HEK293 (cell line): ENCODE results near the gene CDH18.

Source experiments
- CTCF ChIA-PET: fragments of 350-600 bp; formaldehyde crosslinking; extraction: SDS; loops from one replicate; lab custom pipeline; 2021; ENCODE audit warnings: antibody characterized with exemption; lab: Yijun Ruan, JAX
- POLR2A ChIA-PET: fragments of 300-600 bp; formaldehyde crosslinking; extraction: SDS; loops from one replicate; lab custom pipeline; 2020; ENCODE audit warnings: antibody characterized with exemption, inconsistent platforms; lab: Yijun Ruan, JAX
- H3K27ac ChIP-seq: fragments of 200-500 bp; sonication (Bioruptor generic); 2 replicates; pipeline ENCODE4 v1.5.1; 2014; ENCODE audit warnings: low read depth, low read length, control low read depth, inconsistent platforms; ENCODE audit errors: extremely low read depth
- H3K36me3 ChIP-seq, 2 experiments: fragments of 200-500 bp in 1 of 2; sonication (Bioruptor generic) in 1 of 2; 1 replicate in 1 of 2; 2 replicates in 1 of 2; pipeline ENCODE4 v1.5.1; 2014 to 2017; ENCODE audit warnings: inconsistent platforms in 2 of 2, low read length in 2 of 2; ENCODE audit not compliant: control insufficient read depth in 2 of 2, insufficient read depth in 1 of 2
- H3K4me1 ChIP-seq: fragments of 200-500 bp; sonication (Bioruptor generic); 2 replicates; pipeline ENCODE4 v1.5.1; 2014; ENCODE audit warnings: mild to moderate bottlenecking, low read length, inconsistent platforms; ENCODE audit not compliant: control insufficient read depth, insufficient read depth
- H3K4me3 ChIP-seq: 2 replicates; pipeline ENCODE4 v1.5.1; 2011; ENCODE audit warnings: low read depth, mild to moderate bottlenecking, control low read depth, low read length, moderate library complexity
- H3K9me3 ChIP-seq: fragments of 200-500 bp; sonication (Bioruptor generic); 2 replicates; pipeline ENCODE4 v1.5.1; 2014; ENCODE audit warnings: low read depth, low read length, inconsistent platforms; ENCODE audit not compliant: control insufficient read depth, insufficient read depth
- GLI2 ChIP-seq: fragments of 450-650 bp; formaldehyde crosslinking; IDR thresholded peaks from 2 replicates; pipeline ENCODE4; 2017; ENCODE audit warnings: missing biosample characterization, missing genetic modification characterization, low read depth, borderline replicate concordance
- HOXC10 ChIP-seq: sonication (generic); formaldehyde crosslinking; IDR thresholded peaks from 2 replicates; pipeline ENCODE4 v1.8.1; 2023; ENCODE audit warnings: mild to moderate bottlenecking, missing genetic modification reagents
- MZF1 ChIP-seq: fragments of 450-650 bp; formaldehyde crosslinking; IDR thresholded peaks from 2 replicates; pipeline ENCODE4 v1.5.1; 2017; ENCODE audit warnings: missing biosample characterization, missing genetic modification characterization, borderline replicate concordance
- OSR2 ChIP-seq: fragments of 450-650 bp; formaldehyde crosslinking; IDR thresholded peaks from 2 replicates; pipeline ENCODE4 v1.5.1; 2016; ENCODE audit warnings: missing biosample characterization, missing genetic modification characterization
- RBAK ChIP-seq: fragments of 450-650 bp; formaldehyde crosslinking; IDR thresholded peaks from 2 replicates; pipeline ENCODE4 v1.5.1; 2016; ENCODE audit warnings: missing biosample characterization, missing genetic modification characterization
- SETDB1 ChIP-seq: IDR thresholded peaks from one replicate; pipeline ENCODE4 v1.6.1; 2017; ENCODE audit warnings: mild to moderate bottlenecking, low read length, moderate library complexity, mixed read lengths; ENCODE audit not compliant: insufficient read length
- ZFP3 ChIP-seq: fragments of 450-650 bp; formaldehyde crosslinking; IDR thresholded peaks from 2 replicates; pipeline ENCODE4 v1.5.1; 2016; ENCODE audit warnings: low read depth, missing biosample characterization, missing genetic modification characterization
- ZNF112 ChIP-seq: fragments of 450-650 bp; formaldehyde crosslinking; IDR thresholded peaks from 2 replicates; pipeline ENCODE4 v1.5.0; 2017; ENCODE audit warnings: missing biosample characterization, missing genetic modification characterization
- ZNF140 ChIP-seq: fragments of 450-650 bp; formaldehyde crosslinking; IDR thresholded peaks from 2 replicates; pipeline ENCODE4 v1.5.1; 2016; ENCODE audit warnings: missing biosample characterization, missing genetic modification characterization
- ZNF175 ChIP-seq: fragments of 450-650 bp; formaldehyde crosslinking; IDR thresholded peaks from 2 replicates; pipeline ENCODE4 v1.5.1; 2016; ENCODE audit warnings: missing biosample characterization, missing genetic modification characterization
- ZNF211 ChIP-seq: fragments of 450-650 bp; formaldehyde crosslinking; IDR thresholded peaks from 2 replicates; pipeline ENCODE4 v1.5.1; 2016; ENCODE audit warnings: low read depth, missing biosample characterization, missing genetic modification characterization
- ZNF23 ChIP-seq: fragments of 450-650 bp; formaldehyde crosslinking; IDR thresholded peaks from 2 replicates; pipeline ENCODE4 v1.5.1; 2016; ENCODE audit warnings: missing biosample characterization, missing genetic modification characterization, borderline replicate concordance
- ZNF354C ChIP-seq: fragments of 450-650 bp; formaldehyde crosslinking; IDR thresholded peaks from 2 replicates; pipeline ENCODE4 v1.5.1; 2016; ENCODE audit warnings: missing biosample characterization, missing genetic modification characterization, low read depth, borderline replicate concordance
- ZNF571 ChIP-seq: fragments of 450-650 bp; formaldehyde crosslinking; IDR thresholded peaks from 2 replicates; pipeline ENCODE4 v1.5.0; 2017; ENCODE audit warnings: missing biosample characterization, missing genetic modification characterization
- ZNF621 ChIP-seq: fragments of 450-650 bp; formaldehyde crosslinking; IDR thresholded peaks from 2 replicates; pipeline ENCODE4 v1.5.1; 2017; ENCODE audit warnings: missing biosample characterization, missing genetic modification characterization
- ZNF660 ChIP-seq: fragments of 450-650 bp; IDR thresholded peaks from 2 replicates; pipeline ENCODE4 v1.5.1; 2018; ENCODE audit warnings: missing biosample characterization, mild to moderate bottlenecking, missing genetic modification characterization
- ZNF677 ChIP-seq: fragments of 450-650 bp; IDR thresholded peaks from 2 replicates; pipeline ENCODE4 v1.5.0; 2018; ENCODE audit warnings: missing biosample characterization, mild to moderate bottlenecking, missing genetic modification characterization, moderate library complexity
- ZNF701 ChIP-seq: fragments of 450-650 bp; formaldehyde crosslinking; IDR thresholded peaks from 2 replicates; pipeline ENCODE4 v1.5.1; 2016; ENCODE audit warnings: missing biosample characterization, missing genetic modification characterization
- ZNF76 ChIP-seq: fragments of 450-650 bp; formaldehyde crosslinking; IDR thresholded peaks from 2 replicates; pipeline ENCODE4; 2016; ENCODE audit warnings: low read depth, missing biosample characterization, missing genetic modification characterization, borderline replicate concordance
- ZNF791 ChIP-seq: fragments of 450-650 bp; formaldehyde crosslinking; IDR thresholded peaks from 2 replicates; pipeline ENCODE4 v1.5.1; 2016; ENCODE audit warnings: missing biosample characterization, missing genetic modification characterization
- ZNF830 ChIP-seq: fragments of 450-650 bp; IDR thresholded peaks from 2 replicates; pipeline ENCODE4 v1.5.0; 2018; ENCODE audit warnings: missing biosample characterization, missing genetic modification characterization, low read depth, mild to moderate bottlenecking, moderate library complexity
- TF ChIP-seq, protein P1 (sequence below): fragments of 450-650 bp; IDR thresholded peaks from 2 replicates; pipeline ENCODE4 v1.5.1; 2018; ENCODE audit warnings: missing biosample characterization, missing genetic modification characterization
- TF ChIP-seq, protein P2 (sequence below): fragments of 450-650 bp; formaldehyde crosslinking; IDR thresholded peaks from 2 replicates; pipeline ENCODE4; 2016; ENCODE audit warnings: missing biosample characterization, missing genetic modification characterization
- TF ChIP-seq, protein P3 (sequence below): fragments of 450-650 bp; formaldehyde crosslinking; IDR thresholded peaks from 2 replicates; pipeline ENCODE4 v1.5.1; 2016; ENCODE audit warnings: missing biosample characterization, missing genetic modification characterization

CDH18 gene

DNA sequence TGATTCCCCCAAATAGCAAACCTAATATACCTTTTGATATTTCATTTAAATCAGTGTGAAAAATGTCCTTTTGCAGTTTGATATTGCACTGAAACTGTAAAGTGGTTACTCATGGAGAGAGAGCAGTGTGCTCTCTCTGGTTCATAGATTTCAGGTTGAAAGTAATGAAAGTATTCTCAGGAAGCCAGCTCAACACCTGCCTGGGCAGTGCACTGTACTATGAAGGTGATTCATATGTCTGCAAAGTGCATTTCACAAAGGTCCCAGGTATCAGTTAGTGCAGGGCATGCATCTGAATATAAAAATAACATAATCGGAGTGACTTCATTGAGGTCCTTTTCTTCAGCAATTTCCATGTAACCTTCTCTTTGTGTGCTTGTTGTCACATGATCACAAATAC, 274.3 kb downstream of the CDH18 start (continued):
- TF ChIP-seq, protein P1, sequence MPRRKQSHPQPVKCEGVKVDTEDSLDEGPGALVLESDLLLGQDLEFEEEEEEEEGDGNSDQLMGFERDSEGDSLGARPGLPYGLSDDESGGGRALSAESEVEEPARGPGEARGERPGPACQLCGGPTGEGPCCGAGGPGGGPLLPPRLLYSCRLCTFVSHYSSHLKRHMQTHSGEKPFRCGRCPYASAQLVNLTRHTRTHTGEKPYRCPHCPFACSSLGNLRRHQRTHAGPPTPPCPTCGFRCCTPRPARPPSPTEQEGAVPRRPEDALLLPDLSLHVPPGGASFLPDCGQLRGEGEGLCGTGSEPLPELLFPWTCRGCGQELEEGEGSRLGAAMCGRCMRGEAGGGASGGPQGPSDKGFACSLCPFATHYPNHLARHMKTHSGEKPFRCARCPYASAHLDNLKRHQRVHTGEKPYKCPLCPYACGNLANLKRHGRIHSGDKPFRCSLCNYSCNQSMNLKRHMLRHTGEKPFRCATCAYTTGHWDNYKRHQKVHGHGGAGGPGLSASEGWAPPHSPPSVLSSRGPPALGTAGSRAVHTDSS (tag by site-specific recombination), result no peak

DNA sequence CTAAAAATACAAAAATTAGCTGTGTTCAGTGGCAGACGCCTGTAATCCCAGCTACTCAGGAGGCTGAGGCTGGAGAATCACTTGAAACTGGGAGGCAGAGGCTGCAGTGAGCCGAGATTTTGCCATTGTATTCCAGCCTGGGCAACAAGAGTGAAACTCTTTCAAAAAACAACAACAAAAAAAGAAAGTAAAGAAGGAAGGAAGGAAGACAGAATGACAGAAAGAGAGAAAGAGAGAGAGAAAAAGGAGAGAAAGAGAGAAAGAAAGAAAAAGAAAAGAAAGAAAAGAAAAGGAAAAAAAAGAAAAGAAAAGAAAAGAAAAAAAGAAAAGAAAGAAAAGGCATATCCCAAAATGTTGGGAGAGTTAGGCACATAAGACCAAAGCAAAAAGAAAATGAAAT, 278.6 kb downstream of the CDH18 start:
- no peaks in the 10 kb centered on the region for H3K36me3 ChIP-seq
- H3K9me3 ChIP-seq, result no peaks in the 10 kb centered on the region
- TF ChIP-seq ZNF701 (tag by site-specific recombination), result no peak
- TF ChIP-seq ZNF76 (tag by site-specific recombination), result no peak
- no peak for TF ChIP-seq ZNF830 (tag by site-specific recombination)
- no peak for TF ChIP-seq ZNF571 (tag by site-specific recombination)
- no peak for TF ChIP-seq ZNF140 (tag by site-specific recombination)
- TF ChIP-seq ZNF660, result no peak
- no peak for TF ChIP-seq ZNF354C (tag by site-specific recombination)
- no peak for TF ChIP-seq HOXC10
- no peak for TF ChIP-seq ZNF677 (tag by site-specific recombination)
- ChIA-PET POLR2A (no interaction called here), CTCF (no interaction called here)
- H3K27ac ChIP-seq, result no peak overlapping the region
- H3K4me1 ChIP-seq, result no peaks in the 10 kb centered on the region
- no peak overlapping the region for H3K4me3 ChIP-seq

DNA sequence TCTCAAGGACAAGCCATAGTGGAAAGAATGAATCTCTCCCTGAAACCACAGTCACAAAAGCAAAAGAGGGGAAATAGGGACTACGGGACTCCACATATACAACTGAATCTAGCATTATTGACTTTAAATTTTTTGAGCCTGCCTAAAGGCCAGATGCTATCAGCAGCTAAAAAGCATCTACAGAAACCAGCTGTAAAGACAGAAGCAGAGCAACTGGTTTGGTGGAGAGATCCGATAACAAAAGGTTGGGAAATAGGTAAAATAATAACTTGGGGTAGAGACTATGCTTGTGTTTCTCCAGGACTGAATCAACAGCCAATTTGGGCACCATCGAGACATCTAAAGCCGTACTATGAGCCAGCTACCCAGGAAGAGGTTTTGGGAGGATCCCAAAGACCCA, 281.2 kb downstream of the CDH18 start:
- ChIA-PET POLR2A (no interaction called here), CTCF (no interaction called here)
- H3K9me3 ChIP-seq, result no peaks in the 10 kb centered on the region
- no peak overlapping the region for H3K4me3 ChIP-seq
- H3K4me1 ChIP-seq, result no peaks in the 10 kb centered on the region
- H3K27ac ChIP-seq, result no peak overlapping the region
- TF ChIP-seq OSR2 (tag by site-specific recombination), result no peak
- no peak for TF ChIP-seq ZNF211 (tag by site-specific recombination)
- TF ChIP-seq, protein P1 (tag by site-specific recombination), result no peak
- no peaks in the 10 kb centered on the region for H3K36me3 ChIP-seq

DNA sequence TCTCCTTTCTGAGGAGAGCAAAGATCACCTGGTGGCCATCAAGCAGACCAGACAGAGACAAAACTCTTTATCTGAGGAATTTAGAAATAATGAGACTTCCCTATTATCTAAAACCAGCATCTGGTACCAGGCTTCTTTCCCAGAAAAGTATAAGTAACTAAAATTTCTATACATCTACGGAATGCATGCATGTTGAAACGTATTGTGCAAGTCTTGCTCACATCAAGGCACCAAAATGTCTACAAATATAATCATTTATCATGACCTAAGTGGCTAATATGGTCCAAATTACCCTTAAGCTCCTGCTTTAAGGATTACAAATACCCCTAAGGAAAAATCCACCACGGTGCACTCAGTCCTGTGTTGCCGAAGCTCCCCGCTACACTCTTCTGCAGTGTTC, 286.3 kb downstream of the CDH18 start:
- H3K4me1 ChIP-seq, result no peaks in the 10 kb centered on the region
- ChIA-PET CTCF (interaction anchor here (0.5 kb wide), 1 partner anchor 203 kb away, joined by 3 read pairs; no protein-coding TSS in a partner anchor), POLR2A (no interaction called here)
- H3K4me3 ChIP-seq, result no peak overlapping the region
- H3K27ac ChIP-seq, result no peak overlapping the region
- H3K36me3 ChIP-seq, result no peaks in the 10 kb centered on the region
- no peaks in the 10 kb centered on the region for H3K9me3 ChIP-seq
- TF ChIP-seq, protein P2, sequence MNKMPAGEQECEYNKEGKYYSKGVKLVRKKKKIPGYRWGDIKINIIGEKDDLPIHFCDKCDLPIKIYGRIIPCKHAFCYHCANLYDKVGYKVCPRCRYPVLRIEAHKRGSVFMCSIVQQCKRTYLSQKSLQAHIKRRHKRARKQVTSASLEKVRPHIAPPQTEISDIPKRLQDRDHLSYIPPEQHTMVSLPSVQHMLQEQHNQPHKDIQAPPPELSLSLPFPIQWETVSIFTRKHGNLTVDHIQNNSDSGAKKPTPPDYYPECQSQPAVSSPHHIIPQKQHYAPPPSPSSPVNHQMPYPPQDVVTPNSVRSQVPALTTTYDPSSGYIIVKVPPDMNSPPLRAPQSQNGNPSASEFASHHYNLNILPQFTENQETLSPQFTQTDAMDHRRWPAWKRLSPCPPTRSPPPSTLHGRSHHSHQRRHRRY, result no peak
- no peak for TF ChIP-seq ZNF660
- no peak for TF ChIP-seq ZNF211 (tag by site-specific recombination)
- no peak for TF ChIP-seq ZNF791 (tag by site-specific recombination)
- TF ChIP-seq, protein P3, sequence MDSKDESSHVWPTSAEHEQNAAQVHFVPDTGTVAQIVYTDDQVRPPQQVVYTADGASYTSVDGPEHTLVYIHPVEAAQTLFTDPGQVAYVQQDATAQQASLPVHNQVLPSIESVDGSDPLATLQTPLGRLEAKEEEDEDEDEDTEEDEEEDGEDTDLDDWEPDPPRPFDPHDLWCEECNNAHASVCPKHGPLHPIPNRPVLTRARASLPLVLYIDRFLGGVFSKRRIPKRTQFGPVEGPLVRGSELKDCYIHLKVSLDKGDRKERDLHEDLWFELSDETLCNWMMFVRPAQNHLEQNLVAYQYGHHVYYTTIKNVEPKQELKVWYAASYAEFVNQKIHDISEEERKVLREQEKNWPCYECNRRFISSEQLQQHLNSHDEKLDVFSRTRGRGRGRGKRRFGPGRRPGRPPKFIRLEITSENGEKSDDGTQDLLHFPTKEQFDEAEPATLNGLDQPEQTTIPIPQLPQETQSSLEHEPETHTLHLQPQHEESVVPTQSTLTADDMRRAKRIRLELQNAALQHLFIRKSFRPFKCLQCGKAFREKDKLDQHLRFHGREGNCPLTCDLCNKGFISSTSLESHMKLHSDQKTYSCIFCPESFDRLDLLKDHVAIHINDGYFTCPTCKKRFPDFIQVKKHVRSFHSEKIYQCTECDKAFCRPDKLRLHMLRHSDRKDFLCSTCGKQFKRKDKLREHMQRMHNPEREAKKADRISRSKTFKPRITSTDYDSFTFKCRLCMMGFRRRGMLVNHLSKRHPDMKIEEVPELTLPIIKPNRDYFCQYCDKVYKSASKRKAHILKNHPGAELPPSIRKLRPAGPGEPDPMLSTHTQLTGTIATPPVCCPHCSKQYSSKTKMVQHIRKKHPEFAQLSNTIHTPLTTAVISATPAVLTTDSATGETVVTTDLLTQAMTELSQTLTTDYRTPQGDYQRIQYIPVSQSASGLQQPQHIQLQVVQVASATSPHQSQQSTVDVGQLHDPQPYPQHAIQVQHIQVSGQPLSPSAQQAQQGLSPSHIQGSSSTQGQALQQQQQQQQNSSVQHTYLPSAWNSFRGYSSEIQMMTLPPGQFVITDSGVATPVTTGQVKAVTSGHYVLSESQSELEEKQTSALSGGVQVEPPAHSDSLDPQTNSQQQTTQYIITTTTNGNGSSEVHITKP (tag by site-specific recombination), result no peak
- no peak for TF ChIP-seq ZNF175
- no peak for TF ChIP-seq MZF1 (tag by site-specific recombination)
- TF ChIP-seq ZFP3 (tag by site-specific recombination), result no peak
- TF ChIP-seq ZNF23 (tag by site-specific recombination), result no peak
- TF ChIP-seq ZNF112, result no peak
- TF ChIP-seq ZNF621, result no peak
- no peak for TF ChIP-seq GLI2 (tag by site-specific recombination)
- TF ChIP-seq RBAK (tag by site-specific recombination), result no peak
- no peak for TF ChIP-seq SETDB1
